GM21576 (cell line): Measurements from ENCODE around the gene IGFBP2.

Experiments used
- ATAC-seq: cut with Tn5 transposase; IDR thresholded peaks from one replicate; pipeline ENCODE4 v1.9.1; 2021; ENCODE audit warnings: mild to moderate bottlenecking, moderate library complexity; ENCODE audit not compliant: unreplicated experiment

Gene IGFBP2

GRCh38 chr2:216680951-216681629 lies 47.9 kb downstream of the IGFBP2 start:
- no peak for ATAC-seq

GRCh38 chr2:216681683-216682082 lies 48.5 kb downstream of the IGFBP2 start:
- ATAC-seq = no peak

GRCh38 chr2:216683846-216684245 lies 50.6 kb downstream of the IGFBP2 start:
- ATAC-seq = no peak

GRCh38 chr2:216685327-216685875 lies 52.2 kb downstream of the IGFBP2 start:
- ATAC-seq = no peak

GRCh38 chr2:216687111-216687510 lies 53.9 kb downstream of the IGFBP2 start:
- no peak for ATAC-seq

- ATAC-seq = no peak
These were observed 54.4 kb downstream of the IGFBP2 start for GRCh38 chr2:216687646-216688045.

- ATAC-seq = no peak
These were observed 55.6 kb downstream of the IGFBP2 start for GRCh38 chr2:216688731-216689340.

GRCh38 chr2:216689397-216689796 lies 56.2 kb downstream of the IGFBP2 start:
- ATAC-seq = no peak

GRCh38 chr2:216690456-216690852 lies 57.2 kb downstream of the IGFBP2 start:
- ATAC-seq = no peak

GRCh38 chr2:216690853-216691741 lies 57.9 kb downstream of the IGFBP2 start:
- ATAC-seq = no peak

GRCh38 chr2:216692636-216693413 lies 59.6 kb downstream of the IGFBP2 start:
- ATAC-seq = peak; percentile 42

GRCh38 chr2:216693414-216694080 lies 60.3 kb downstream of the IGFBP2 start:
- ATAC-seq = no peak

- no peak for ATAC-seq
These were observed 61.0 kb downstream of the IGFBP2 start for GRCh38 chr2:216694082-216694825.

GRCh38 chr2:216694826-216695217 lies 61.6 kb downstream of the IGFBP2 start:
- no peak for ATAC-seq

- ATAC-seq = no peak
These were observed 62.2 kb downstream of the IGFBP2 start, which contains the start of gene IGFBP5 for GRCh38 chr2:216695401-216695821. IGFBP5 (minus strand) TSS chr2:216695549; CDS start chr2:216694775, 774 bp downstream.

- no peak for ATAC-seq
These were observed 63.1 kb downstream of the IGFBP2 start for GRCh38 chr2:216696321-216696720.

GRCh38 chr2:216696751-216697560 lies 63.7 kb downstream of the IGFBP2 start:
- no peak for ATAC-seq

GRCh38 chr2:216698293-216698692 lies 65.1 kb downstream of the IGFBP2 start:
- ATAC-seq = no peak
